ENCODE data around the gene GFAP.
"Not testable (repeated sequence)": the region's sequence is repeated elsewhere in the genome, so short reads cannot be mapped to it uniquely, and the experiment has no call there.

GFAP gene

GRCh38 chr17:44915321-44915726 is at the start of gene GFAP:
Gene GFAP (minus strand): TSS chr17:44915500. CDS start chr17:44915486, 14 bp downstream.
- no peaks in the 10 kb centered on the region for H3K36me3 ChIP-seq (ENCODE audit: control insufficient read depth, insufficient read depth, low read length, severe bottlenecking)
- H3K27me3 ChIP-seq (replicated peaks; ENCODE audit: control insufficient read depth, insufficient read depth, low read length): peaks cover 18% of the 10 kb centered on the region
- no peak within 1 kb of the TSS for H3K4me3 ChIP-seq (ENCODE audit: low read length)
- no peak within 1 kb of the TSS for H3K9ac ChIP-seq (ENCODE audit: low read length)
- no peak for DNase-seq (ENCODE audit: low read depth)
- H3K9me3 ChIP-seq (ENCODE audit: control insufficient read depth, low read length): no peaks in the 10 kb centered on the region
- H3K4me1 ChIP-seq (ENCODE audit: control insufficient read depth, insufficient read depth, low read length): peaks cover 25% of the 10 kb centered on the region

- Histone ChIP-seq H3K9me3 (ENCODE audit: control insufficient read depth, low read length) (no peaks in the 10 kb centered on the region), H3K36me3 (ENCODE audit: control insufficient read depth, insufficient read depth, low read length, severe bottlenecking) (no peaks in the 10 kb centered on the region), H3K27me3 (replicated peaks; ENCODE audit: control insufficient read depth, insufficient read depth, low read length) (peaks cover 35% of the 10 kb centered on the region), H3K4me3 (ENCODE audit: low read length) (no peak overlapping the region), H3K9ac (ENCODE audit: low read length) (no peak overlapping the region), H3K4me1 (ENCODE audit: control insufficient read depth, insufficient read depth, low read length) (no peaks in the 10 kb centered on the region)
- DNase-seq (ENCODE audit: low read depth): no peak
Measured at GRCh38 chr17:44961921-44962350, 46.6 kb upstream of the GFAP start.

- no peak overlapping the region for H3K9ac ChIP-seq (ENCODE audit: low read length)
- no peaks in the 10 kb centered on the region for H3K4me1 ChIP-seq (ENCODE audit: control insufficient read depth, insufficient read depth, low read length)
- no peak overlapping the region for H3K4me3 ChIP-seq (ENCODE audit: low read length)
- H3K9me3 ChIP-seq (ENCODE audit: control insufficient read depth, low read length): no peaks in the 10 kb centered on the region
- peaks cover 26% of the 10 kb centered on the region for H3K27me3 ChIP-seq (replicated peaks; ENCODE audit: control insufficient read depth, insufficient read depth, low read length)
- H3K36me3 ChIP-seq (ENCODE audit: control insufficient read depth, insufficient read depth, low read length, severe bottlenecking): no peaks in the 10 kb centered on the region
- no peak for DNase-seq (ENCODE audit: low read depth)
Measured at GRCh38 chr17:44960691-44961090, 45.4 kb upstream of the GFAP start.

- H3K27me3 ChIP-seq (replicated peaks; ENCODE audit: control insufficient read depth, insufficient read depth, low read length): peaks cover 22% of the 10 kb centered on the region
- no peak overlapping the region for H3K4me3 ChIP-seq (ENCODE audit: low read length)
- H3K4me1 ChIP-seq (ENCODE audit: control insufficient read depth, insufficient read depth, low read length): no peaks in the 10 kb centered on the region
- DNase-seq (ENCODE audit: low read depth): no peak
- no peaks in the 10 kb centered on the region for H3K9me3 ChIP-seq (ENCODE audit: control insufficient read depth, low read length)
- no peak overlapping the region for H3K9ac ChIP-seq (ENCODE audit: low read length)
- no peaks in the 10 kb centered on the region for H3K36me3 ChIP-seq (ENCODE audit: control insufficient read depth, insufficient read depth, low read length, severe bottlenecking)
Measured at GRCh38 chr17:44959821-44960531, 44.7 kb upstream of the GFAP start.

GRCh38 chr17:44956998-44957981 is 42.0 kb upstream of the GFAP start:
- Histone ChIP-seq H3K9ac (ENCODE audit: low read length) (no peak overlapping the region), H3K36me3 (ENCODE audit: control insufficient read depth, insufficient read depth, low read length, severe bottlenecking) (no peaks in the 10 kb centered on the region), H3K9me3 (ENCODE audit: control insufficient read depth, low read length) (no peaks in the 10 kb centered on the region), H3K4me3 (ENCODE audit: low read length) (no peak overlapping the region), H3K27me3 (replicated peaks; ENCODE audit: control insufficient read depth, insufficient read depth, low read length) (peaks cover 13% of the 10 kb centered on the region), H3K4me1 (ENCODE audit: control insufficient read depth, insufficient read depth, low read length) (no peaks in the 10 kb centered on the region)
- no peak for DNase-seq (ENCODE audit: low read depth)

- DNase-seq (ENCODE audit: low read depth): no peak
- Histone ChIP-seq H3K27me3 (replicated peaks; ENCODE audit: control insufficient read depth, insufficient read depth, low read length) (peaks cover 13% of the 10 kb centered on the region), H3K9ac (ENCODE audit: low read length) (no peak overlapping the region), H3K36me3 (ENCODE audit: control insufficient read depth, insufficient read depth, low read length, severe bottlenecking) (no peaks in the 10 kb centered on the region), H3K9me3 (ENCODE audit: control insufficient read depth, low read length) (no peaks in the 10 kb centered on the region), H3K4me3 (ENCODE audit: low read length) (no peak overlapping the region), H3K4me1 (ENCODE audit: control insufficient read depth, insufficient read depth, low read length) (no peaks in the 10 kb centered on the region)
Measured at GRCh38 chr17:44955674-44956425, 40.5 kb upstream of the GFAP start.

GRCh38 chr17:44952946-44953475 is 37.7 kb upstream of the GFAP start:
- DNase-seq (ENCODE audit: low read depth): no peak

GRCh38 chr17:44948315-44948795 is 33.1 kb upstream of the GFAP start:
- Histone ChIP-seq H3K36me3 (ENCODE audit: control insufficient read depth, insufficient read depth, low read length, severe bottlenecking) (no peaks in the 10 kb centered on the region), H3K4me1 (ENCODE audit: control insufficient read depth, insufficient read depth, low read length) (peaks cover 9% of the 10 kb centered on the region), H3K9me3 (ENCODE audit: control insufficient read depth, low read length) (no peaks in the 10 kb centered on the region), H3K27me3 (replicated peaks; ENCODE audit: control insufficient read depth, insufficient read depth, low read length) (no peaks in the 10 kb centered on the region), H3K9ac (ENCODE audit: low read length) (peak overlapping the region; percentile 88), H3K4me3 (ENCODE audit: low read length) (peak overlapping the region; percentile 96)
- no peak for DNase-seq (ENCODE audit: low read depth)

More at GRCh38 chr17:44952946-44953475, 37.7 kb upstream of the GFAP start:
- Histone ChIP-seq H3K9ac (ENCODE audit: low read length) (no peak overlapping the region), H3K36me3 (ENCODE audit: control insufficient read depth, insufficient read depth, low read length, severe bottlenecking) (no peaks in the 10 kb centered on the region), H3K4me3 (ENCODE audit: low read length) (no peak overlapping the region), H3K9me3 (ENCODE audit: control insufficient read depth, low read length) (no peaks in the 10 kb centered on the region), H3K27me3 (replicated peaks; ENCODE audit: control insufficient read depth, insufficient read depth, low read length) (peaks cover 11% of the 10 kb centered on the region), H3K4me1 (ENCODE audit: control insufficient read depth, insufficient read depth, low read length) (peaks cover 4% of the 10 kb centered on the region)

GRCh38 chr17:44947461-44948314 is 32.4 kb upstream of the GFAP start, which contains the start of gene KIF18B:
Gene KIF18B (minus strand): TSS chr17:44947773. CDS start chr17:44936344, 11,429 bp downstream.
- H3K4me1 ChIP-seq (ENCODE audit: control insufficient read depth, insufficient read depth, low read length): peaks cover 9% of the 10 kb centered on the region
- DNase-seq (ENCODE audit: low read depth): peak; percentile 97
- H3K27me3 ChIP-seq (replicated peaks; ENCODE audit: control insufficient read depth, insufficient read depth, low read length): no peaks in the 10 kb centered on the region
- H3K9ac ChIP-seq (ENCODE audit: low read length): peak within 1 kb of the TSS; percentile 88
- no peaks in the 10 kb centered on the region for H3K36me3 ChIP-seq (ENCODE audit: control insufficient read depth, insufficient read depth, low read length, severe bottlenecking)
- no peaks in the 10 kb centered on the region for H3K9me3 ChIP-seq (ENCODE audit: control insufficient read depth, low read length)
- H3K4me3 ChIP-seq (ENCODE audit: low read length): peak within 1 kb of the TSS; percentile 96

GRCh38 chr17:44945652-44946051 is 30.4 kb upstream of the GFAP start:
- H3K4me3 ChIP-seq (ENCODE audit: low read length): not testable (repeated sequence)

More at GRCh38 chr17:44945652-44946051, 30.4 kb upstream of the GFAP start:
- DNase-seq (ENCODE audit: low read depth); H3K27me3 ChIP-seq (replicated peaks; ENCODE audit: control insufficient read depth, insufficient read depth, low read length); H3K4me1 ChIP-seq (ENCODE audit: control insufficient read depth, insufficient read depth, low read length); H3K9ac ChIP-seq (ENCODE audit: low read length); H3K9me3 ChIP-seq (ENCODE audit: control insufficient read depth, low read length); H3K36me3 ChIP-seq (ENCODE audit: control insufficient read depth, insufficient read depth, low read length, severe bottlenecking): not testable (repeated sequence)

All from adipocyte (in vitro differentiated cells).